ENCODE measurements around the gene HRK.

DNA sequence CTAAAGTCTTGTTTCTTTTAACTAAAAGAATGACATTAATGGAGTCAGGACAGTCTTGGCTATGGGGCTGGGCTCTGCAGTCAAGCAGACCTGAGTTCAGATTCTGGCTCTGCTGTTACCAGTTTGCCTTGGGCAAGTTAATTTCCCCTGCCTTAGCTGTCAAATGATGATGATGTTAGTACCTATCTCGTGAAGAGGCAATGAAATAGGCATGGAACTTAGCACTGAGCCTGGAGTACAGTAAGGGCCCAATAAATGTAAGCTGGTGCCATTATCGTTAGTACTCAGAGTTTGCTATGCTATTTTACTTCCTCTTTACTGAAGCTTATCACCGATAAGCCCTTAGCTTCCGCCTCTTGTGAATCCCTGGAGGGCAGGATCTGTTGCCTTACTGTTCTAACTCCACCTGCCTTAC, 38.0 kb upstream of the HRK start:
- TF ChIP-seq POLR2A (IDR thresholded peaks at IDR 0.05; ENCODE audit: low read depth, low read length): no peak
- TF ChIP-seq POLR2AphosphoS5 (IDR thresholded peaks at IDR 0.05; ENCODE audit: low read depth, low read length): no peak
